Tibial nerve (tissue), 4 donors: Measurements from ENCODE around the gene GLRX5. TPM values are rescaled to one million over a fixed set of nuclear protein-coding genes. Genes with fewer than 3 reads are reported as not detected.

Experiments used
- DNase-seq, 2 donors: peaks; one replicate each; pipeline ENCODE4 v3.0.0-alpha.2; 2019; ENCODE audit warnings: low spot score in 2 of 2
- H3K27ac ChIP-seq, 4 donors: fragments of 200-600 bp; sonication (generic) in 3 of 4; one replicate each; pipeline ENCODE4 v1.5.1; 2017 to 2019; ENCODE audit warnings: mild to moderate bottlenecking in 1 of 4
- H3K27me3 ChIP-seq, 2 donors: fragments of 200-600 bp; sonication (generic) in 1 of 2; one replicate each; pipeline versions ENCODE4 v1.5.1 to v1.6.0; 2017 to 2019
- H3K36me3 ChIP-seq, 3 donors: fragments of 200-600 bp; sonication (generic); one replicate each; pipeline ENCODE4 v1.5.1; 2018 to 2019
- H3K4me1 ChIP-seq, 4 donors: fragments of 200-600 bp; sonication (generic) in 3 of 4; one replicate each; pipeline ENCODE4 v1.5.1; 2017 to 2019
- H3K4me3 ChIP-seq, 4 donors: fragments of 200-600 bp; sonication (generic) in 3 of 4; one replicate each; pipeline ENCODE4 v1.5.1; 2017 to 2019; ENCODE audit warnings: mild to moderate bottlenecking in 1 of 4, moderate library complexity in 1 of 4
- H3K9me3 ChIP-seq, 4 donors: fragments of 200-600 bp; sonication (generic) in 3 of 4; one replicate each; pipeline ENCODE4 v1.5.1; 2017 to 2019
- CTCF ChIP-seq, 5 experiments: fragments of 200-600 bp in 3 of 5; fragments of 450-650 bp in 2 of 5; sonication (generic) in 3 of 5; IDR thresholded peaks; one replicate each; pipeline ENCODE4 v1.5.1; 2016 to 2019; ENCODE audit warnings: antibody characterized with exemption in 5 of 5, mild to moderate bottlenecking in 3 of 5, moderate library complexity in 2 of 5
- EP300 ChIP-seq, 2 donors: sonication (generic); formaldehyde crosslinking; IDR thresholded peaks; one replicate each; pipeline ENCODE4 v1.6.1; 2017; ENCODE audit warnings: antibody characterized with exemption in 2 of 2, mild to moderate bottlenecking in 1 of 2
- POLR2A ChIP-seq, 2 donors: fragments of 450-650 bp; IDR thresholded peaks; one replicate each; pipeline ENCODE4 v1.6.1; 2017; ENCODE audit warnings: antibody characterized with exemption in 2 of 2, mild to moderate bottlenecking in 2 of 2, moderate library complexity in 2 of 2
- whole genome bisulfite sequencing, 2 donors: methylation state at CpG; one replicate each; pipeline ENCODE4 v1.1.5; 2018; 5-methylcytosine and 5-hydroxymethylcytosine counted together
- total RNA-seq, 4 donors: library from RNA; depleted of rRNA; stranded (reverse); fragments of >200 nt; gene quantifications; one replicate each; pipeline ENCODE4 v1.1.0, GENCODE V29; 2016

Gene GLRX5
- total RNA-seq, 4 donors from 2014 or later, result 26.4 to 44.7 (median 34.6) TPM

- Histone ChIP-seq H3K4me3 (peak overlapping the region; percentile 57 to 99 (median 84)), H3K9me3 (no peaks in the 10 kb centered on the region), H3K27ac (peak overlapping the region in 3 of 4 donors; percentile 89 to 91 (median 90)), H3K36me3 (peaks cover 0 to 11% (median 0%) of the 10 kb centered on the region in 3 donors), H3K27me3 (no peaks in the 10 kb centered on the region), H3K4me1 (peaks cover 0 to 75% (median 47%) of the 10 kb centered on the region in 4 donors)
- TF ChIP-seq CTCF (IDR thresholded peaks at IDR 0.05), result no peak
- no peak for DNase-seq
- 1 to 5% methylated on average over 10 of the region's 10 CpGs for WGBS, 2 donors
Measured at GRCh38 chr14:95533391-95533821, 1.4 kb upstream of the GLRX5 start.

- Histone ChIP-seq H3K27ac (peak overlapping the region in 3 of 4 donors; percentile 89 to 91 (median 90)), H3K4me3 (peak overlapping the region; percentile 57 to 99 (median 84)), H3K36me3 (peaks cover 0 to 11% (median 0%) of the 10 kb centered on the region in 3 donors), H3K9me3 (no peaks in the 10 kb centered on the region), H3K4me1 (peaks cover 0 to 71% (median 47%) of the 10 kb centered on the region in 4 donors), H3K27me3 (no peaks in the 10 kb centered on the region)
- WGBS, 2 donors, result 0 to 1% methylated on average over 18 of the region's 18 CpGs
- DNase-seq, result no peak
- TF ChIP-seq POLR2A (IDR thresholded peaks at IDR 0.05), result no peak
- TF ChIP-seq EP300 (IDR thresholded peaks at IDR 0.05), result no peak
- TF ChIP-seq CTCF (IDR thresholded peaks at IDR 0.05), result no peak
Measured at GRCh38 chr14:95533822-95534221, 1.0 kb upstream of the GLRX5 start.

- TF ChIP-seq EP300 (IDR thresholded peaks at IDR 0.05) (no peak), POLR2A (IDR thresholded peaks at IDR 0.05) (no peak), CTCF (IDR thresholded peaks at IDR 0.05) (no peak)
- H3K27ac ChIP-seq, result peak overlapping the region in 3 of 4 donors; percentile 40 to 91 (median 76)
- no peak for DNase-seq
- WGBS, 2 donors, result 0 to 2% methylated on average over 17 to 26 of the region's 52 CpGs
- peak overlapping the region; percentile 57 to 99 (median 90) for H3K4me3 ChIP-seq
- peaks cover 0 to 64% (median 47%) of the 10 kb centered on the region in 4 donors for H3K4me1 ChIP-seq
- no peaks in the 10 kb centered on the region for H3K9me3 ChIP-seq
- H3K36me3 ChIP-seq, result peaks cover 0 to 6% (median 0%) of the 10 kb centered on the region in 3 donors
- H3K27me3 ChIP-seq, result no peaks in the 10 kb centered on the region
Measured at GRCh38 chr14:95535226-95536021, 574 bp downstream of the GLRX5 start.

- H3K27me3 ChIP-seq, result no peaks in the 10 kb centered on the region
- H3K4me1 ChIP-seq, result peaks cover 0 to 57% (median 43%) of the 10 kb centered on the region in 4 donors
- no peak for TF ChIP-seq CTCF (IDR thresholded peaks at IDR 0.05)
- TF ChIP-seq EP300 (IDR thresholded peaks at IDR 0.05), result no peak
- no peak for TF ChIP-seq POLR2A (IDR thresholded peaks at IDR 0.05)
- peaks cover 0 to under 1% (median 0%) of the 10 kb centered on the region in 3 donors for H3K36me3 ChIP-seq
- H3K9me3 ChIP-seq, result no peaks in the 10 kb centered on the region
- peak overlapping the region; percentile 57 to 99 (median 90) for H3K4me3 ChIP-seq
- 33 to 43% methylated on average over 3 to 4 of the region's 4 CpGs for WGBS, 2 donors
- no peak for DNase-seq
- peak overlapping the region in 1 of 4 donors; percentile 91 for H3K27ac ChIP-seq
Measured at GRCh38 chr14:95536036-95536593, 1.3 kb downstream of the GLRX5 start.

GRCh38 chr14:95536671-95537070, 1.8 kb downstream of the GLRX5 start:
- peak overlapping the region in 1 of 4 donors; percentile 83 for H3K4me3 ChIP-seq
- H3K4me1 ChIP-seq, result peaks cover 0 to 52% (median 41%) of the 10 kb centered on the region in 4 donors
- TF ChIP-seq EP300 (IDR thresholded peaks at IDR 0.05) (no peak), CTCF (IDR thresholded peaks at IDR 0.05) (no peak), POLR2A (IDR thresholded peaks at IDR 0.05) (no peak)

More at GRCh38 chr14:95536671-95537070, 1.8 kb downstream of the GLRX5 start:
- DNase-seq, result no peak
- H3K27me3 ChIP-seq, result no peaks in the 10 kb centered on the region
- no peak overlapping the region for H3K27ac ChIP-seq
- no peaks in the 10 kb centered on the region for H3K36me3 ChIP-seq
- no peaks in the 10 kb centered on the region for H3K9me3 ChIP-seq
- WGBS, 2 donors, result 63 to 67% methylated on average over 5 of the region's 5 CpGs
